GM12878 (cell line): ENCODE results near the gene NFATC1. TPM values are rescaled to one million over a fixed set of nuclear protein-coding genes. Genes with fewer than 3 reads are reported as not detected.

Source experiments
- ATAC-seq: fragments of 200-7000 bp; cut with Tn5 transposase; 3 replicates; pipeline ENCODE4 v1.9.1; 2020; ENCODE audit warnings: mild to moderate bottlenecking, moderate library complexity
- BruUV-seq: library from RNA; stranded (reverse); fragments of 400-500 nt; replicated peaks from 2 replicates; lab custom pipeline; 2021; lab: Mats Ljungman, UMichigan
- CTCF ChIA-PET: fragments of 300-600 bp; sonication (Branson Sonifier 250); formaldehyde crosslinking; extraction: SDS; loops from one replicate; lab custom pipeline; 2021; ENCODE audit warnings: inconsistent platforms; lab: Yijun Ruan, JAX
- POLR2A ChIA-PET: fragments of 350-600 bp; formaldehyde crosslinking; extraction: SDS; loops from one replicate; lab custom pipeline; 2021; ENCODE audit warnings: inconsistent platforms; lab: Charles Lee
- RAD21 ChIA-PET: fragments of 300-600 bp; sonication (Branson Sonifier 250); formaldehyde crosslinking; loops from one replicate; lab custom pipeline; 2023; ENCODE audit warnings: antibody characterized with exemption; ENCODE audit not compliant: unreplicated experiment; lab: Charles Lee
- SMC1A ChIA-PET: fragments of 300-600 bp; sonication (Branson Sonifier 250); formaldehyde crosslinking; loops from one replicate; lab custom pipeline; 2023; ENCODE audit not compliant: unreplicated experiment, uncharacterized antibody; lab: Charles Lee
- DNase-seq: peaks from one replicate; pipeline ENCODE4 v3.0.0-alpha.2; 2011; ENCODE audit warnings: low read depth, low spot score
- FAIRE-seq: peaks from 3 replicates; lab custom pipeline; 2011; peaks lifted over from hg19 to GRCh38; lab: Jason Lieb, UNC
- H2AFZ ChIP-seq: 2 replicates; pipeline ENCODE4 v1.6.0; 2011; ENCODE audit warnings: low read depth, low read length, control low read depth; ENCODE audit not compliant: control insufficient read depth
- H3K27ac ChIP-seq: 2 replicates; pipeline ENCODE4 v1.5.1; 2011; ENCODE audit warnings: control low read depth; ENCODE audit not compliant: control insufficient read depth, insufficient read depth
- H3K27me3 ChIP-seq, 2 experiments: replicated peaks in 1 of 2; 2 replicates each; pipeline versions ENCODE4 v1.6.0 to v1.6.1; 2011; ENCODE audit warnings: low read length in 1 of 2; ENCODE audit not compliant: control insufficient read depth in 2 of 2, insufficient read depth in 2 of 2
- H3K36me3 ChIP-seq, 2 experiments: 2 replicates each; pipeline ENCODE4 v1.5.1; 2011; ENCODE audit warnings: low read length in 1 of 2; ENCODE audit not compliant: control insufficient read depth in 2 of 2, insufficient read depth in 2 of 2
- H3K4me1 ChIP-seq: 2 replicates; pipeline ENCODE4 v1.6.1; 2011; ENCODE audit warnings: mild to moderate bottlenecking, low read length, moderate library complexity, mixed read lengths; ENCODE audit not compliant: control insufficient read depth, insufficient read depth
- H3K4me2 ChIP-seq: 2 replicates; pipeline ENCODE4 v1.6.0; 2011; ENCODE audit warnings: control low read depth; ENCODE audit not compliant: control insufficient read depth, insufficient read depth
- H3K4me3 ChIP-seq: fragments of 200-600 bp; sonication (generic); 2 replicates; pipeline ENCODE4 v1.5.1; 2016
- H3K79me2 ChIP-seq: 2 replicates; pipeline ENCODE4 v1.6.0; 2011; ENCODE audit warnings: low read length; ENCODE audit not compliant: control insufficient read depth, insufficient read depth
- H3K9ac ChIP-seq: 2 replicates; pipeline ENCODE4 v1.8.0; 2011; ENCODE audit warnings: low read length, control low read depth, mixed read lengths; ENCODE audit not compliant: control insufficient read depth, insufficient read depth
- H3K9me3 ChIP-seq: replicated peaks from 3 replicates; pipeline ENCODE4 v1.5.1; 2011; ENCODE audit warnings: mild to moderate bottlenecking, low read length; ENCODE audit not compliant: control insufficient read depth, insufficient read depth
- H4K20me1 ChIP-seq: 2 replicates; pipeline ENCODE4 v1.6.0; 2011; ENCODE audit not compliant: control insufficient read depth, insufficient read depth
- BCL11A ChIP-seq: IDR thresholded peaks from 2 replicates; pipeline ENCODE4 v1.6.1; 2011; ENCODE audit warnings: low read depth, low read length
- DPF2 ChIP-seq: fragments of 450-650 bp; IDR thresholded peaks from 2 replicates; pipeline ENCODE4 v1.6.1; 2017; ENCODE audit warnings: mild to moderate bottlenecking
- KLF5 ChIP-seq: fragments of 450-650 bp; IDR thresholded peaks from 2 replicates; pipeline ENCODE4 v1.6.1; 2014; ENCODE audit warnings: mild to moderate bottlenecking; ENCODE audit not compliant: partially characterized antibody
- MXI1 ChIP-seq: fragments of 150-350 bp; IDR thresholded peaks from 2 replicates; pipeline ENCODE4 v1.6.1; 2011; ENCODE audit warnings: low read depth, mild to moderate bottlenecking, inconsistent platforms, low read length, improper control_type of control experiment
- NFXL1 ChIP-seq: fragments of 450-650 bp; IDR thresholded peaks from 2 replicates; pipeline ENCODE4 v1.6.1; 2017; ENCODE audit warnings: antibody characterized with exemption, mild to moderate bottlenecking, borderline replicate concordance
- PAX8 ChIP-seq: fragments of 450-650 bp; IDR thresholded peaks from 2 replicates; pipeline ENCODE4 v1.6.1; 2017; ENCODE audit warnings: mild to moderate bottlenecking, moderate library complexity
- ZNF24 ChIP-seq: fragments of 450-650 bp; IDR thresholded peaks from 2 replicates; pipeline ENCODE4 v1.6.1; 2017; ENCODE audit warnings: antibody characterized with exemption, mild to moderate bottlenecking
- ZNF384 ChIP-seq: IDR thresholded peaks from 2 replicates; pipeline ENCODE4 v1.6.1; 2012; ENCODE audit warnings: low read depth, mild to moderate bottlenecking, low read length, improper control_type of control experiment, borderline replicate concordance
- WGBS: methylation state at CpG from one replicate; pipeline ENCODE4 v1.1.6; 2016; ENCODE audit warnings: low lambda C conversion rate; ENCODE audit not compliant: insufficient replicate concordance, insufficient coverage; ENCODE audit errors: missing lambda C conversion rate; 5-methylcytosine and 5-hydroxymethylcytosine counted together
- in situ Hi-C: fragments of 300-500 bp; cut with MboI; formaldehyde crosslinking; loops from 9 replicates; pipeline ENCODE4 v1.14.3; 2018; ENCODE audit warnings: mixed read lengths
- intact Hi-C: fragments of 100-400 bp; cut with micrococcal nuclease; formaldehyde crosslinking; loops from one replicate; pipeline ENCODE4 v1.14.2; 2022; ENCODE audit not compliant: unreplicated experiment
- polyA plus RNA-seq, 11 experiments: library from polyadenylated mRNA; depleted of rRNA in 4 of 11; unstranded in 6 of 11; stranded (reverse) in 5 of 11; fragments of >200 nt; fragmentation: Nextera tagmentation in 4 of 11; fragmentation: Illumina TruSeq in 1 of 11; extraction: Ambion mirVana in 4 of 11; extraction: Trizol in 1 of 11; gene quantifications; 1 replicate in 1 of 11; 2 replicates in 10 of 11; pipeline versions ENCODE4 v1.2.1 to v1.2.3, GENCODE V29; 2011 to 2016; ENCODE audit warnings: inconsistent platforms in 2 of 11, missing spikeins in 2 of 11, low read depth in 1 of 11
- total RNA-seq, 4 experiments: library from RNA; depleted of rRNA in 3 of 4; stranded (reverse); fragments of >200 nt in 3 of 4; fragmentation: Illumina TruSeq in 1 of 4; extraction: Trizol in 1 of 4; gene quantifications; 2 replicates each; pipeline versions ENCODE4 v1.2.1 to v1.2.3, GENCODE V29; 2013 to 2021
- TF ChIP-seq, protein P1 (sequence below): fragments of 450-650 bp; IDR thresholded peaks from 2 replicates; pipeline ENCODE4 v1.6.1; 2016; ENCODE audit warnings: mild to moderate bottlenecking
- TF ChIP-seq, protein P2 (sequence below): fragments of 450-650 bp; IDR thresholded peaks from 2 replicates; pipeline ENCODE4 v1.6.1; 2017; ENCODE audit warnings: mild to moderate bottlenecking, moderate library complexity
- TF ChIP-seq, protein P3 (sequence below): fragments of 450-650 bp; IDR thresholded peaks from 2 replicates; pipeline ENCODE4 v1.6.1; 2017; ENCODE audit warnings: mild to moderate bottlenecking, low read depth, inconsistent platforms; ENCODE audit not compliant: poor library complexity, severe bottlenecking

NFATC1 gene
- total and polyA plus RNA-seq, 10 of the 15 experiments (the other 5 are each of a cell fraction or from before 2014, with no cell fraction given) = 0.84 to 20.8 (median 5.1) TPM

DNA sequence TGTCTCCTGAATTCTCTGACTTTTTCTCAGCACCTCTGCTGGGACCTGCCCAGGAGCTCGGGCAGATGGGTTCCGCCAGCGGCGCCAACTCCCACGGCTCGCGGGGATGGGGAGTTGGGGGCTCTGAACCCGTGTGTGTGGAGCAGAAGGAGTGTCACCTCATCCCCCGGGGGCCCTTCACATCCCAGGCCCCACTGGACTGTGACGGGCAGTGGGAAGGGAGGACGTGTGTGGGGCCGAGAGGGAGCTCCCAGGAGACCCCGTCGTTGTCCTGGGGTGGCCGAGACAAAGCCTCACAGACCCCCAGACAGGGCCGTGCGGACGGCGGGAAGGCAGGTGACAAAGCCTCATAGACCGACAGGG lies 153.9 kb downstream of the NFATC1 start:
- intact Hi-C loops = no loop called here
- FAIRE-seq = no peak
- in situ Hi-C loops = no loop called here
- ChIA-PET RAD21 (no interaction called here), POLR2A (no interaction called here), SMC1A (no interaction called here), CTCF (no interaction called here)
- no peak for ATAC-seq
- Histone ChIP-seq H3K36me3 (no peaks in the 10 kb centered on the region), H4K20me1 (no peaks in the 10 kb centered on the region), H3K9ac (no peak overlapping the region), H3K9me3 (no peaks in the 10 kb centered on the region; the same call in 2 of the 3 replicates), H3K4me3 (no peak overlapping the region), H3K27me3 (no peaks in the 10 kb centered on the region), H3K79me2 (no peaks in the 10 kb centered on the region), H2AFZ (no peak overlapping the region), H3K4me1 (no peaks in the 10 kb centered on the region), H3K27ac (no peak overlapping the region), H3K4me2 (no peak overlapping the region)
- DNase-seq = no peak
- TF ChIP-seq PAX8 = no peak
- BruUV-seq = no TSS peak
- whole genome bisulfite sequencing = 66% methylated on average over 14 of the region's 20 CpGs

DNA sequence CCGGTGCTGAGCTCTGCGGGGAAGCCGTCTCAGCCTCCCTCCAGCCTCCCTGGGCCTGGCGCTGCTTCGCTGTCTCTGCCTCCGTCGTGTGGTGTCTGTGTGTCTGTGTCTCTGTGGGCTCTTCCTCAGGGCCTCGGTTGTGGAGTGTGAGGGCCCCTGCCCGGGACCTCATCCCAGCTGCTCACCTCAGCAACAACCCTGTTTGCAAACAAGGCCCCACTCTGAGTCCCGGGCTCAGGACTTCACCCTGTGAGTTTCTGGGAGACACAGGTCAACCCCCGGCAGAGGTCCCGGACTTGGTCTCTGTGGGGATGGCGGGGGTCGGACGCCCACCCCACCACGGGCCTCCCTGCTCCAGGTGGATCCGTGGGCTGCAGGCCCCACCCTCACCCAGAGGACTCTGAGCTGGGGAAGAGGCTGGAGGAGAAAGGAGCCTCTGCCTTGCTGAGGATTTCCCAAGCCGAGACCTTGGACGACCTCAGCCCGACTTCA lies 156.5 kb downstream of the NFATC1 start:
- ChIA-PET CTCF (no interaction called here), RAD21 (no interaction called here), POLR2A (no interaction called here), SMC1A (no interaction called here)
- Histone ChIP-seq H3K27ac (no peak overlapping the region), H3K4me1 (no peaks in the 10 kb centered on the region), H3K4me2 (no peak overlapping the region), H4K20me1 (no peaks in the 10 kb centered on the region), H3K79me2 (no peaks in the 10 kb centered on the region), H3K4me3 (no peak overlapping the region), H3K27me3 (no peaks in the 10 kb centered on the region), H3K36me3 (no peaks in the 10 kb centered on the region), H3K9ac (no peak overlapping the region), H2AFZ (no peak overlapping the region), H3K9me3 (no peaks in the 10 kb centered on the region; the same call in 2 of the 3 replicates)
- 46% methylated on average over 19 of the region's 20 CpGs for WGBS
- no TSS peak for BruUV-seq
- FAIRE-seq = no peak
- intact Hi-C loops = no loop called here
- no peak for ATAC-seq
- in situ Hi-C loops = no loop called here
- DNase-seq = no peak
- no peak for TF ChIP-seq BCL11A
- no peak for TF ChIP-seq NFXL1
- TF ChIP-seq, protein P1, sequence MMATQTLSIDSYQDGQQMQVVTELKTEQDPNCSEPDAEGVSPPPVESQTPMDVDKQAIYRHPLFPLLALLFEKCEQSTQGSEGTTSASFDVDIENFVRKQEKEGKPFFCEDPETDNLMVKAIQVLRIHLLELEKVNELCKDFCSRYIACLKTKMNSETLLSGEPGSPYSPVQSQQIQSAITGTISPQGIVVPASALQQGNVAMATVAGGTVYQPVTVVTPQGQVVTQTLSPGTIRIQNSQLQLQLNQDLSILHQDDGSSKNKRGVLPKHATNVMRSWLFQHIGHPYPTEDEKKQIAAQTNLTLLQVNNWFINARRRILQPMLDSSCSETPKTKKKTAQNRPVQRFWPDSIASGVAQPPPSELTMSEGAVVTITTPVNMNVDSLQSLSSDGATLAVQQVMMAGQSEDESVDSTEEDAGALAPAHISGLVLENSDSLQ = no peak
- TF ChIP-seq, protein P2, sequence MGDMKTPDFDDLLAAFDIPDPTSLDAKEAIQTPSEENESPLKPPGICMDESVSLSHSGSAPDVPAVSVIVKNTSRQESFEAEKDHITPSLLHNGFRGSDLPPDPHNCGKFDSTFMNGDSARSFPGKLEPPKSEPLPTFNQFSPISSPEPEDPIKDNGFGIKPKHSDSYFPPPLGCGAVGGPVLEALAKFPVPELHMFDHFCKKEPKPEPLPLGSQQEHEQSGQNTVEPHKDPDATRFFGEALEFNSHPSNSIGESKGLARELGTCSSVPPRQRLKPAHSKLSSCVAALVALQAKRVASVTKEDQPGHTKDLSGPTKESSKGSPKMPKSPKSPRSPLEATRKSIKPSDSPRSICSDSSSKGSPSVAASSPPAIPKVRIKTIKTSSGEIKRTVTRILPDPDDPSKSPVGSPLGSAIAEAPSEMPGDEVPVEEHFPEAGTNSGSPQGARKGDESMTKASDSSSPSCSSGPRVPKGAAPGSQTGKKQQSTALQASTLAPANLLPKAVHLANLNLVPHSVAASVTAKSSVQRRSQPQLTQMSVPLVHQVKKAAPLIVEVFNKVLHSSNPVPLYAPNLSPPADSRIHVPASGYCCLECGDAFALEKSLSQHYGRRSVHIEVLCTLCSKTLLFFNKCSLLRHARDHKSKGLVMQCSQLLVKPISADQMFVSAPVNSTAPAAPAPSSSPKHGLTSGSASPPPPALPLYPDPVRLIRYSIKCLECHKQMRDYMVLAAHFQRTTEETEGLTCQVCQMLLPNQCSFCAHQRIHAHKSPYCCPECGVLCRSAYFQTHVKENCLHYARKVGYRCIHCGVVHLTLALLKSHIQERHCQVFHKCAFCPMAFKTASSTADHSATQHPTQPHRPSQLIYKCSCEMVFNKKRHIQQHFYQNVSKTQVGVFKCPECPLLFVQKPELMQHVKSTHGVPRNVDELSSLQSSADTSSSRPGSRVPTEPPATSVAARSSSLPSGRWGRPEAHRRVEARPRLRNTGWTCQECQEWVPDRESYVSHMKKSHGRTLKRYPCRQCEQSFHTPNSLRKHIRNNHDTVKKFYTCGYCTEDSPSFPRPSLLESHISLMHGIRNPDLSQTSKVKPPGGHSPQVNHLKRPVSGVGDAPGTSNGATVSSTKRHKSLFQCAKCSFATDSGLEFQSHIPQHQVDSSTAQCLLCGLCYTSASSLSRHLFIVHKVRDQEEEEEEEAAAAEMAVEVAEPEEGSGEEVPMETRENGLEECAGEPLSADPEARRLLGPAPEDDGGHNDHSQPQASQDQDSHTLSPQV = no peak
- TF ChIP-seq, protein P3, sequence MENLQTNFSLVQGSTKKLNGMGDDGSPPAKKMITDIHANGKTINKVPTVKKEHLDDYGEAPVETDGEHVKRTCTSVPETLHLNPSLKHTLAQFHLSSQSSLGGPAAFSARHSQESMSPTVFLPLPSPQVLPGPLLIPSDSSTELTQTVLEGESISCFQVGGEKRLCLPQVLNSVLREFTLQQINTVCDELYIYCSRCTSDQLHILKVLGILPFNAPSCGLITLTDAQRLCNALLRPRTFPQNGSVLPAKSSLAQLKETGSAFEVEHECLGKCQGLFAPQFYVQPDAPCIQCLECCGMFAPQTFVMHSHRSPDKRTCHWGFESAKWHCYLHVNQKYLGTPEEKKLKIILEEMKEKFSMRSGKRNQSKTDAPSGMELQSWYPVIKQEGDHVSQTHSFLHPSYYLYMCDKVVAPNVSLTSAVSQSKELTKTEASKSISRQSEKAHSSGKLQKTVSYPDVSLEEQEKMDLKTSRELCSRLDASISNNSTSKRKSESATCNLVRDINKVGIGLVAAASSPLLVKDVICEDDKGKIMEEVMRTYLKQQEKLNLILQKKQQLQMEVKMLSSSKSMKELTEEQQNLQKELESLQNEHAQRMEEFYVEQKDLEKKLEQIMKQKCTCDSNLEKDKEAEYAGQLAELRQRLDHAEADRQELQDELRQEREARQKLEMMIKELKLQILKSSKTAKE = no peak
- TF ChIP-seq ZNF24 = no peak
- TF ChIP-seq ZNF384 = no peak
- TF ChIP-seq MXI1 = no peak
- TF ChIP-seq DPF2 = no peak
- no peak for TF ChIP-seq KLF5
